NCI-H2081 (cell line): ENCODE measurements around the gene INSIG1.

Experiments
- DNase-seq, 2 experiments: peaks; one replicate each; lab custom pipeline; 2025; lab: John Stamatoyannopoulos, UW

The INSIG1 gene

GRCh38 chr7:155266440-155266839 is 31.2 kb upstream of the INSIG1 start:
- no peak for DNase-seq

GRCh38 chr7:155267023-155267422 is 30.7 kb upstream of the INSIG1 start:
- DNase-seq, result no peak

GRCh38 chr7:155267436-155267835 is 30.2 kb upstream of the INSIG1 start:
- DNase-seq, result no peak

- DNase-seq, result no peak
These were observed 29.5 kb upstream of the INSIG1 start for GRCh38 chr7:155268211-155268610.

GRCh38 chr7:155268921-155269650 is 28.6 kb upstream of the INSIG1 start:
- DNase-seq, result no peak

- DNase-seq, result no peak
These were observed 27.7 kb upstream of the INSIG1 start for GRCh38 chr7:155269766-155270585.

- DNase-seq, result no peak
These were observed 26.8 kb upstream of the INSIG1 start for GRCh38 chr7:155270861-155271260.

GRCh38 chr7:155274633-155275355 is 22.9 kb upstream of the INSIG1 start:
- no peak for DNase-seq

- no peak for DNase-seq
These were observed 21.5 kb upstream of the INSIG1 start for GRCh38 chr7:155276042-155276799.

GRCh38 chr7:155276800-155277375 is 20.8 kb upstream of the INSIG1 start:
- no peak for DNase-seq

GRCh38 chr7:155277385-155277994 is 20.2 kb upstream of the INSIG1 start:
- no peak for DNase-seq

GRCh38 chr7:155278921-155279320 is 18.8 kb upstream of the INSIG1 start:
- no peak for DNase-seq

GRCh38 chr7:155279787-155280445 is 17.8 kb upstream of the INSIG1 start:
- no peak for DNase-seq

GRCh38 chr7:155280446-155281397 is 17.0 kb upstream of the INSIG1 start:
- DNase-seq, result no peak

GRCh38 chr7:155281398-155281969 is 16.2 kb upstream of the INSIG1 start:
- DNase-seq, result no peak

GRCh38 chr7:155282671-155283070 is 15.0 kb upstream of the INSIG1 start:
- no peak for DNase-seq

- no peak for DNase-seq
These were observed 14.0 kb upstream of the INSIG1 start for GRCh38 chr7:155283565-155284194.

GRCh38 chr7:155284496-155285274 is 13.0 kb upstream of the INSIG1 start:
- DNase-seq, result no peak
